Liver (tissue), 9 donors: ENCODE results near the gene SIRT2. TPM values are rescaled to one million over a fixed set of nuclear protein-coding genes. Genes with fewer than 3 reads are reported as not detected.

Experiments used
- DNase-seq: peaks from one replicate; pipeline ENCODE4 v3.0.0-alpha.2; 2017; ENCODE audit warnings: low spot score
- H3K27ac ChIP-seq, 2 donors: one replicate each; pipeline ENCODE4 v1.7.0; 2013; ENCODE audit warnings: inconsistent platforms in 2 of 2, low read length in 2 of 2, control low read depth in 1 of 2, low read depth in 1 of 2, mild to moderate bottlenecking in 1 of 2
- H3K27me3 ChIP-seq, 4 donors: one replicate each; pipeline versions ENCODE4 v1.6.1 to v1.7.0; 2013; ENCODE audit warnings: low read length in 3 of 4, inconsistent platforms in 1 of 4, mild to moderate bottlenecking in 1 of 4, moderate library complexity in 1 of 4; ENCODE audit not compliant: control insufficient read depth in 4 of 4, insufficient read depth in 4 of 4
- H3K36me3 ChIP-seq, 4 donors: one replicate each; pipeline versions ENCODE4 v1.6.1 to v1.7.0; 2013; ENCODE audit warnings: low read length in 3 of 4, mild to moderate bottlenecking in 3 of 4, low read depth in 1 of 4, moderate library complexity in 1 of 4; ENCODE audit not compliant: control insufficient read depth in 4 of 4, insufficient read depth in 3 of 4
- H3K4me1 ChIP-seq, 4 donors: one replicate each; pipeline versions ENCODE4 v1.6.1 to v1.7.0; 2013; ENCODE audit warnings: low read length in 3 of 4, mild to moderate bottlenecking in 3 of 4, moderate library complexity in 1 of 4; ENCODE audit not compliant: control insufficient read depth in 4 of 4, insufficient read depth in 4 of 4
- H3K4me3 ChIP-seq, 3 donors: one replicate each; pipeline versions ENCODE4 v1.6.1 to v1.7.0; 2013; ENCODE audit warnings: low read length in 3 of 3, control low read depth in 1 of 3, low read depth in 1 of 3, mild to moderate bottlenecking in 1 of 3
- H3K9ac ChIP-seq, 2 donors: one replicate each; pipeline ENCODE4 v1.7.0; 2013; ENCODE audit warnings: low read length in 2 of 2, mild to moderate bottlenecking in 2 of 2, moderate library complexity in 2 of 2, control low read depth in 1 of 2, low read depth in 1 of 2
- H3K9me3 ChIP-seq, 4 donors: one replicate each; pipeline versions ENCODE4 v1.6.1 to v1.7.0; 2013; ENCODE audit warnings: low read length in 3 of 4; ENCODE audit not compliant: control insufficient read depth in 4 of 4
- ATF3 ChIP-seq: IDR thresholded peaks from 2 replicates; pipeline ENCODE4 v1.6.1; 2016; ENCODE audit warnings: antibody characterized with exemption
- EGR1 ChIP-seq, 2 donors: IDR thresholded peaks; 2 replicates each; pipeline ENCODE4 v1.6.1; 2016 to 2018; ENCODE audit warnings: antibody characterized with exemption in 2 of 2, low read depth in 2 of 2
- FOXA1 ChIP-seq: IDR thresholded peaks from 2 replicates; pipeline ENCODE4 v1.6.1; 2016; ENCODE audit warnings: antibody characterized with exemption
- FOXA2 ChIP-seq: IDR thresholded peaks from 2 replicates; pipeline ENCODE4 v1.6.1; 2016; ENCODE audit warnings: antibody characterized with exemption
- GABPA ChIP-seq, 2 donors: IDR thresholded peaks in 1 of 2; conservative IDR thresholded peaks in 1 of 2; 2 replicates each; pipeline ENCODE4 v1.6.1; 2016; ENCODE audit warnings: antibody characterized with exemption in 2 of 2, mild to moderate bottlenecking in 1 of 2, moderate library complexity in 1 of 2
- HNF4A ChIP-seq, 2 donors: conservative IDR thresholded peaks; 2 replicates each; pipeline ENCODE4 v1.6.1; 2016; ENCODE audit warnings: antibody characterized with exemption in 2 of 2, mild to moderate bottlenecking in 2 of 2
- HNF4G ChIP-seq: IDR thresholded peaks from 2 replicates; pipeline ENCODE4 v1.6.1; 2016; ENCODE audit warnings: antibody characterized with exemption
- NR2F2 ChIP-seq: IDR thresholded peaks from 2 replicates; pipeline ENCODE4 v1.6.1; 2016; ENCODE audit warnings: antibody characterized with exemption
- RAD21 ChIP-seq, 2 donors: IDR thresholded peaks; 2 replicates each; pipeline ENCODE4 v1.6.1; 2016; ENCODE audit warnings: antibody characterized with exemption in 2 of 2, mild to moderate bottlenecking in 2 of 2
- REST ChIP-seq: IDR thresholded peaks from 2 replicates; pipeline ENCODE4 v1.6.1; 2016; ENCODE audit warnings: antibody characterized with exemption, mild to moderate bottlenecking
- RXRA ChIP-seq, 2 donors: IDR thresholded peaks; 2 replicates each; pipeline ENCODE4 v1.6.1; 2017 to 2018; ENCODE audit warnings: antibody characterized with exemption in 2 of 2, mild to moderate bottlenecking in 1 of 2
- SP1 ChIP-seq: IDR thresholded peaks from 2 replicates; pipeline ENCODE4 v1.6.1; 2018; ENCODE audit warnings: antibody characterized with exemption, mild to moderate bottlenecking
- TAF1 ChIP-seq: conservative IDR thresholded peaks from 2 replicates; pipeline ENCODE4 v1.6.1; 2016; ENCODE audit warnings: antibody characterized with exemption, mild to moderate bottlenecking
- YY1 ChIP-seq: IDR thresholded peaks from 2 replicates; pipeline ENCODE4 v1.6.1; 2016; ENCODE audit warnings: antibody characterized with exemption, mild to moderate bottlenecking
- ZBTB33 ChIP-seq: IDR thresholded peaks from 2 replicates; pipeline ENCODE4 v1.6.1; 2016; ENCODE audit warnings: antibody characterized with exemption
- WGBS: extraction: QIAGEN DNeasy Blood & Tissue Kit; methylation state at CpG from one replicate; pipeline ENCODE4 v1.1.7; 2013; 5-methylcytosine and 5-hydroxymethylcytosine counted together
- polyA plus RNA-seq, 2 donors: library from polyadenylated mRNA; stranded (reverse) in 1 of 2; unstranded in 1 of 2; fragments of 200-250 nt in 1 of 2; fragments of >200 nt in 1 of 2; fragmentation: Nextera tagmentation in 1 of 2; extraction: Ambion mirVana in 1 of 2; gene quantifications; one replicate each; pipeline versions ENCODE4 v1.2.1 to v1.2.3, GENCODE V29; 2013 to 2015
- total RNA-seq, 2 donors: library from RNA; depleted of rRNA; stranded (reverse); fragments of >200 nt; gene quantifications; one replicate each; pipeline ENCODE4 v1.2.3, GENCODE V29; 2014
- TF ChIP-seq, protein P1 (sequence below): IDR thresholded peaks from 2 replicates; pipeline ENCODE4 v1.6.1; 2016; ENCODE audit warnings: antibody characterized with exemption
- TF ChIP-seq, protein P2 (sequence below): fragments of 150-350 bp; IDR thresholded peaks from 2 replicates; pipeline ENCODE4 v1.5.1; 2017; ENCODE audit warnings: improper control_type of control experiment, low read depth, low read length; ENCODE audit not compliant: missing input control
- donor health status: healthy.
- donor health status: healthy.
- donor health status: healthy.
- donor health status: healthy.
- donor health status: healthy.

The SIRT2 gene
- total and polyA plus RNA-seq, 4 donors: 21.8 to 42.2 (median 26.9) TPM

- H3K9ac ChIP-seq: no peak overlapping the region
- no peaks in the 10 kb centered on the region for H3K36me3 ChIP-seq
- DNase-seq: no peak
- no peak for TF ChIP-seq FOXA1
- TF ChIP-seq SP1: no peak
- no peak for TF ChIP-seq TAF1
- no peak for TF ChIP-seq YY1
- TF ChIP-seq REST: no peak
- no peak for TF ChIP-seq EGR1 (IDR thresholded peaks at IDR 0.05; ENCODE audit: low read depth in 2 of 2)
- TF ChIP-seq, protein P1, sequence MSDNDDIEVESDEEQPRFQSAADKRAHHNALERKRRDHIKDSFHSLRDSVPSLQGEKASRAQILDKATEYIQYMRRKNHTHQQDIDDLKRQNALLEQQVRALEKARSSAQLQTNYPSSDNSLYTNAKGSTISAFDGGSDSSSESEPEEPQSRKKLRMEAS: no peak
- TF ChIP-seq NR2F2: no peak
- TF ChIP-seq RAD21 (IDR thresholded peaks at IDR 0.05): no peak
- no peak for TF ChIP-seq HNF4G
- no peak for TF ChIP-seq ATF3
- TF ChIP-seq GABPA (IDR thresholded peaks at IDR 0.05 in 1 of 2, conservative IDR thresholded peaks at IDR 0.05 in 1 of 2): no peak
- no peak for TF ChIP-seq FOXA2
- TF ChIP-seq ZBTB33: no peak
- TF ChIP-seq RXRA (IDR thresholded peaks at IDR 0.05): no peak
- no peak overlapping the region for H3K27ac ChIP-seq
- H3K27me3 ChIP-seq: no peaks in the 10 kb centered on the region
- H3K4me1 ChIP-seq: peaks cover 0 to 18% (median 11%) of the 10 kb centered on the region in 4 donors
- no peaks in the 10 kb centered on the region for H3K9me3 ChIP-seq
- no peak overlapping the region for H3K4me3 ChIP-seq
- 85% methylated on average over 19 of the region's 19 CpGs for WGBS
Measured at GRCh38 chr19:38870612-38871011, 28.8 kb downstream of the SIRT2 start.

DNA sequence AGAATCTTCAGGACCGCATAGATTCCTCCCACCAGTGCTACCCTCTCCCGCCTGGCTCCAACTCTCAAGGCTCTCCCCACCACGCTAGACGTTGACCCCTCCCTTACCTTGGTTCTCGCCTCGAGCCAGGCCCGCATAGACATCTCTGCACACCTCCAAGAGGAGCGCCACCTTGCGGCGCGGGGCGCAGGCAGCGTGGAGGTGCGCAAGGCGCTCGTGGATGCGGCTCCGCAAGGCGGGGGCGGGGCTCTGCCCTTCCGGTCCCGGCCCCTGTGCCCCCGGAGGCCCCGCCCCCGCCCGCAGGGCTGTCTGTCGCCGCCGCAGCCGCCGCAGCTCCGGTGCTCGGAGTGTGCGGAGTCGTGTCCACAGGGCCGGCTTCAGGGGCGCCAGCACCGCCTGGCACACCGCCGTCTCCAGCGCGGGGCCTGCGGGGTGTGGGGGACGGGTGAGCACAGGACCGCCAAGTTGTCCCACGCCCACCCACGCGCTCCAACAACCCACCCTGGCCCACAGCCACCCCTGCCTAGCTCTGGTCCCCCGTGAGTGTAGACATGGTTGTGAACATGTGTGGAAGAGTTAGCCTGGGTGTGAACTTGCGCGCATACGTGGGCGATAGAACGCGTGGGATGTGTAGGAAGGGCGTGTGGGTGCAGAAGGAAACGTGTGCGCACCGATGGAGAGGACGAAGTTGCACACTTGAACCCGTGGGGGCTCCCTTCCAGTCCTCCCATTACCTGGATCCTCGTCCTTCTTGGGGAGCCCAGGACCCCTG lies 29.4 kb downstream of the SIRT2 start:
- peak; percentile 89 for DNase-seq
- Histone ChIP-seq H3K36me3 (no peaks in the 10 kb centered on the region), H3K4me1 (peaks cover 0 to 18% (median 11%) of the 10 kb centered on the region in 4 donors), H3K9ac (peak overlapping the region; percentile 61 to 71), H3K9me3 (no peaks in the 10 kb centered on the region), H3K4me3 (peak overlapping the region; percentile 36 to 65 (median 52)), H3K27ac (peak overlapping the region; percentile 56 to 65), H3K27me3 (no peaks in the 10 kb centered on the region)
- WGBS: 19% methylated on average over 62 of the region's 62 CpGs
- TF ChIP-seq EGR1 (IDR thresholded peaks at IDR 0.05; ENCODE audit: low read depth in 2 of 2) (peak in 1 of 2 donors; percentile 57), HNF4A (conservative IDR thresholded peaks at IDR 0.05) (peak; percentile 17 to 52), FOXA1 (no peak), TAF1 (no peak), NR2F2 (no peak), FOXA2 (no peak), GABPA (IDR thresholded peaks at IDR 0.05 in 1 of 2, conservative IDR thresholded peaks at IDR 0.05 in 1 of 2) (peak in 1 of 2 donors; percentile 43), ATF3 (no peak), RXRA (IDR thresholded peaks at IDR 0.05) (peak in 1 of 2 donors; percentile 26), YY1 (no peak), HNF4G (no peak), SP1 (peak; percentile 45), ZBTB33 (no peak)
- TF ChIP-seq, protein P1: no peak
- TF ChIP-seq, protein P2, sequence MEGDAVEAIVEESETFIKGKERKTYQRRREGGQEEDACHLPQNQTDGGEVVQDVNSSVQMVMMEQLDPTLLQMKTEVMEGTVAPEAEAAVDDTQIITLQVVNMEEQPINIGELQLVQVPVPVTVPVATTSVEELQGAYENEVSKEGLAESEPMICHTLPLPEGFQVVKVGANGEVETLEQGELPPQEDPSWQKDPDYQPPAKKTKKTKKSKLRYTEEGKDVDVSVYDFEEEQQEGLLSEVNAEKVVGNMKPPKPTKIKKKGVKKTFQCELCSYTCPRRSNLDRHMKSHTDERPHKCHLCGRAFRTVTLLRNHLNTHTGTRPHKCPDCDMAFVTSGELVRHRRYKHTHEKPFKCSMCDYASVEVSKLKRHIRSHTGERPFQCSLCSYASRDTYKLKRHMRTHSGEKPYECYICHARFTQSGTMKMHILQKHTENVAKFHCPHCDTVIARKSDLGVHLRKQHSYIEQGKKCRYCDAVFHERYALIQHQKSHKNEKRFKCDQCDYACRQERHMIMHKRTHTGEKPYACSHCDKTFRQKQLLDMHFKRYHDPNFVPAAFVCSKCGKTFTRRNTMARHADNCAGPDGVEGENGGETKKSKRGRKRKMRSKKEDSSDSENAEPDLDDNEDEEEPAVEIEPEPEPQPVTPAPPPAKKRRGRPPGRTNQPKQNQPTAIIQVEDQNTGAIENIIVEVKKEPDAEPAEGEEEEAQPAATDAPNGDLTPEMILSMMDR: peak; percentile 83
